ENCODE measurements around the gene PPM1H. TPM values are rescaled to one million over a fixed set of nuclear protein-coding genes. Genes with fewer than 3 reads are reported as not detected.

The PPM1H gene
- total and polyA plus RNA-seq, 10 of the 15 experiments (the other 5 are each of a cell fraction or from before 2014, with no cell fraction given): 0.11 to 0.83 (median 0.49) TPM

- FAIRE-seq: no peak
- ChIA-PET CTCF (no interaction called here), RAD21 (ENCODE audit: unreplicated experiment) (no interaction called here), POLR2A (no interaction called here), SMC1A (ENCODE audit: uncharacterized antibody, unreplicated experiment) (no interaction called here)
- in situ Hi-C loops (cut with MboI): no loop called here
- BruUV-seq (replicated peaks): no TSS peak
- Histone ChIP-seq H3K27ac (ENCODE audit: control insufficient read depth, insufficient read depth) (no peak overlapping the region), H3K4me1 (ENCODE audit: control insufficient read depth, insufficient read depth, low read length) (no peaks in the 10 kb centered on the region), H3K36me3 (ENCODE audit: control insufficient read depth in 2 of 2, insufficient read depth in 2 of 2, low read length in 1 of 2) (no peaks in the 10 kb centered on the region), H2AFZ (ENCODE audit: control insufficient read depth, low read depth, low read length) (no peak overlapping the region), H3K79me2 (ENCODE audit: control insufficient read depth, insufficient read depth, low read length) (no peaks in the 10 kb centered on the region), H3K9me3 (replicated peaks; ENCODE audit: control insufficient read depth, insufficient read depth, low read length) (no peaks in the 10 kb centered on the region), H3K9ac (ENCODE audit: control insufficient read depth, insufficient read depth, low read length) (no peak overlapping the region), H3K4me2 (ENCODE audit: control insufficient read depth, insufficient read depth) (no peak overlapping the region), H4K20me1 (ENCODE audit: control insufficient read depth, insufficient read depth) (no peaks in the 10 kb centered on the region), H3K4me3 (no peak overlapping the region), H3K27me3 (replicated peaks in 1 of 2; ENCODE audit: control insufficient read depth in 2 of 2, insufficient read depth in 2 of 2, low read length in 1 of 2) (peaks cover 0 to 3% of the 10 kb centered on the region in 2 experiments; a peak in 2 of 4 replicates)
- WGBS (ENCODE audit: insufficient coverage, insufficient replicate concordance, low lambda C conversion rate, missing lambda C conversion rate): 40% methylated on average over 1 of the region's 1 CpG
- ATAC-seq: no peak
- intact Hi-C loops (cut with micrococcal nuclease; ENCODE audit: unreplicated experiment): no loop called here
- no peak for DNase-seq (ENCODE audit: low read depth, low spot score)
- TF ChIP-seq PRDM15 (CRISPR knock-in tag; IDR thresholded peaks at IDR 0.05): no peak
- TF ChIP-seq ZNF24 (IDR thresholded peaks at IDR 0.05): no peak
- no peak for TF ChIP-seq MLLT1 (IDR thresholded peaks at IDR 0.05)
- TF ChIP-seq SKIL (IDR thresholded peaks at IDR 0.05; ENCODE audit: low read depth, poor library complexity, severe bottlenecking): no peak
- TF ChIP-seq IKZF2 (IDR thresholded peaks at IDR 0.05): no peak
Measured at GRCh38 chr12:62925680-62926079, 9.3 kb downstream of the PPM1H start.

All from GM12878 (cell line).